HEK293 (cell line): Measurements from ENCODE around the gene C1orf210.

ENCODE experiments used
- CTCF ChIA-PET: fragments of 350-600 bp; formaldehyde crosslinking; extraction: SDS; loops from one replicate; lab custom pipeline; 2021; ENCODE audit warnings: antibody characterized with exemption; lab: Yijun Ruan, JAX
- POLR2A ChIA-PET: fragments of 300-600 bp; formaldehyde crosslinking; extraction: SDS; loops from one replicate; lab custom pipeline; 2020; ENCODE audit warnings: antibody characterized with exemption, inconsistent platforms; lab: Yijun Ruan, JAX
- H3K27ac ChIP-seq: fragments of 200-500 bp; sonication (Bioruptor generic); 2 replicates; pipeline ENCODE4 v1.5.1; 2014; ENCODE audit warnings: low read depth, low read length, control low read depth, inconsistent platforms; ENCODE audit errors: extremely low read depth
- H3K36me3 ChIP-seq, 2 experiments: fragments of 200-500 bp in 1 of 2; sonication (Bioruptor generic) in 1 of 2; 1 replicate in 1 of 2; 2 replicates in 1 of 2; pipeline ENCODE4 v1.5.1; 2014 to 2017; ENCODE audit warnings: inconsistent platforms in 2 of 2, low read length in 2 of 2; ENCODE audit not compliant: control insufficient read depth in 2 of 2, insufficient read depth in 1 of 2
- H3K4me1 ChIP-seq: fragments of 200-500 bp; sonication (Bioruptor generic); 2 replicates; pipeline ENCODE4 v1.5.1; 2014; ENCODE audit warnings: mild to moderate bottlenecking, low read length, inconsistent platforms; ENCODE audit not compliant: control insufficient read depth, insufficient read depth
- H3K4me3 ChIP-seq: 2 replicates; pipeline ENCODE4 v1.5.1; 2011; ENCODE audit warnings: low read depth, mild to moderate bottlenecking, control low read depth, low read length, moderate library complexity
- H3K9me3 ChIP-seq: fragments of 200-500 bp; sonication (Bioruptor generic); 2 replicates; pipeline ENCODE4 v1.5.1; 2014; ENCODE audit warnings: low read depth, low read length, inconsistent platforms; ENCODE audit not compliant: control insufficient read depth, insufficient read depth
- HOXD13 ChIP-seq: sonication (generic); formaldehyde crosslinking; IDR thresholded peaks from 2 replicates; pipeline ENCODE4 v1.8.0; 2022; ENCODE audit warnings: missing genetic modification reagents, borderline replicate concordance
- IKZF3 ChIP-seq: fragments of 450-650 bp; IDR thresholded peaks from 2 replicates; pipeline ENCODE4 v1.5.0; 2018; ENCODE audit warnings: missing biosample characterization, mild to moderate bottlenecking, missing genetic modification characterization, moderate library complexity
- KLF8 ChIP-seq: fragments of 450-650 bp; formaldehyde crosslinking; IDR thresholded peaks from 2 replicates; pipeline ENCODE4 v1.5.1; 2016; ENCODE audit warnings: missing biosample characterization, missing genetic modification characterization
- SCRT1 ChIP-seq: fragments of 450-650 bp; formaldehyde crosslinking; IDR thresholded peaks from 2 replicates; pipeline ENCODE4 v1.5.1; 2016; ENCODE audit warnings: missing biosample characterization, missing genetic modification characterization, borderline replicate concordance
- SETDB1 ChIP-seq: IDR thresholded peaks from one replicate; pipeline ENCODE4 v1.6.1; 2017; ENCODE audit warnings: mild to moderate bottlenecking, low read length, moderate library complexity, mixed read lengths; ENCODE audit not compliant: insufficient read length
- TRIM28 ChIP-seq: IDR thresholded peaks from 2 replicates; pipeline ENCODE4 v1.6.1; 2011; ENCODE audit warnings: low read length, control low read depth, borderline replicate concordance
- ZFP37 ChIP-seq: fragments of 450-650 bp; formaldehyde crosslinking; IDR thresholded peaks from 2 replicates; pipeline ENCODE4 v1.5.1; 2016; ENCODE audit warnings: missing biosample characterization, missing genetic modification characterization
- ZNF2 ChIP-seq: fragments of 450-650 bp; formaldehyde crosslinking; IDR thresholded peaks from 2 replicates; pipeline ENCODE4 v1.5.1; 2016; ENCODE audit warnings: missing biosample characterization, missing genetic modification characterization
- ZNF214 ChIP-seq: fragments of 450-650 bp; formaldehyde crosslinking; IDR thresholded peaks from 2 replicates; pipeline ENCODE4 v1.5.1; 2017; ENCODE audit warnings: missing biosample characterization, mild to moderate bottlenecking, missing genetic modification characterization, borderline replicate concordance
- ZNF311 ChIP-seq: fragments of 450-650 bp; formaldehyde crosslinking; IDR thresholded peaks from 2 replicates; pipeline ENCODE4 v1.5.1; 2017; ENCODE audit warnings: missing biosample characterization, missing genetic modification characterization, borderline replicate concordance
- ZNF354C ChIP-seq: fragments of 450-650 bp; formaldehyde crosslinking; IDR thresholded peaks from 2 replicates; pipeline ENCODE4 v1.5.1; 2016; ENCODE audit warnings: missing biosample characterization, missing genetic modification characterization, low read depth, borderline replicate concordance
- ZNF391 ChIP-seq: fragments of 450-650 bp; formaldehyde crosslinking; IDR thresholded peaks from 2 replicates; pipeline ENCODE4 v1.5.1; 2016; ENCODE audit warnings: low read depth, missing biosample characterization, missing genetic modification characterization, borderline replicate concordance
- ZNF404 ChIP-seq: fragments of 450-650 bp; formaldehyde crosslinking; IDR thresholded peaks from 2 replicates; pipeline ENCODE4 v1.5.1; 2017; ENCODE audit warnings: missing biosample characterization, missing genetic modification characterization
- ZNF521 ChIP-seq: fragments of 450-650 bp; formaldehyde crosslinking; IDR thresholded peaks from 2 replicates; pipeline ENCODE4 v1.5.1; 2017; ENCODE audit warnings: missing biosample characterization, mild to moderate bottlenecking, missing genetic modification characterization
- ZNF843 ChIP-seq: fragments of 450-650 bp; formaldehyde crosslinking; IDR thresholded peaks from 2 replicates; pipeline ENCODE4 v1.5.1; 2016; ENCODE audit warnings: missing biosample characterization, missing genetic modification characterization
- TF ChIP-seq, protein P1 (sequence below): fragments of 450-650 bp; formaldehyde crosslinking; IDR thresholded peaks from 2 replicates; pipeline ENCODE4 v1.5.1; 2016; ENCODE audit warnings: missing biosample characterization, missing genetic modification characterization
- TF ChIP-seq, protein P2 (sequence below): fragments of 450-650 bp; formaldehyde crosslinking; IDR thresholded peaks from 2 replicates; pipeline ENCODE4 v1.5.1; 2016; ENCODE audit warnings: missing biosample characterization, missing genetic modification characterization, borderline replicate concordance
- TF ChIP-seq, protein P3 (sequence below): fragments of 450-650 bp; formaldehyde crosslinking; conservative IDR thresholded peaks from 2 replicates; pipeline ENCODE4 v1.5.1; 2016; ENCODE audit warnings: low read depth, missing biosample characterization, missing genetic modification characterization
- TF ChIP-seq, protein P4 (sequence below): fragments of 450-650 bp; formaldehyde crosslinking; conservative IDR thresholded peaks from 2 replicates; pipeline ENCODE4 v1.5.1; 2016; ENCODE audit warnings: low read depth, missing biosample characterization, missing genetic modification characterization

C1orf210 gene

DNA sequence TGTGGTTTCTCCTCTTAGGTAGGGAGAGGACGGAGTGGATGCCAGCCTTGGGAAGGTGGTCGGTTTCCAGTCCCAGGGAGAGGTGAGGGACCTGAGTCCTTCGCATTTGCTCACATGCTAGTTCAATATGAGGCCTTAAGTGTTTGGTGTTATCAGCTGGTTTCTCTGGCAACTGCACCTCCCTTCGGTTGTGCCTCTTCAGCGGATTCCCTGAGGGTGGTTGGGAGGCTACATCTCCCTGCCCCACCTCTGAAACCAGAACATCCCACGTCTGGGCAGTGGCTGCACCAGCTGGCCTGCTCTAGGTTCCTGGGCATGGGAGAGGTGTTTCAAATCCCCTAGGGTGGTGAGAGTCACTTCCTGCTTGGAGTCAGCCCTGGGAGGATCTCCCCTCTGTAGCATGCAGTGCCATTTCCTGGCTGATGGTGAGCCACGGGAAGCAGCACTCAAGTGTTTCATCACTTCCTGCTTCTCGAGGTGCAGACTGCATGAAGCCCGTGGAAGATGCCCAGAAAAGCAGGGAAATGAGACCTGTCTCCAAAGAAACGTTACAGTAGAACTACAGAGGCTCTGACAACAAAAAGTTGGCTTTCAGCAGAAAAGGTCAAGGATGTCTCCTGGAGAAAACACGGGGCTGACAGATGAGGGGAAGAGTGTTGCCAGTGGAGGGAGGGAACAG lies 11.1 kb downstream of the C1orf210 start (continued):
- TF ChIP-seq, protein P1, sequence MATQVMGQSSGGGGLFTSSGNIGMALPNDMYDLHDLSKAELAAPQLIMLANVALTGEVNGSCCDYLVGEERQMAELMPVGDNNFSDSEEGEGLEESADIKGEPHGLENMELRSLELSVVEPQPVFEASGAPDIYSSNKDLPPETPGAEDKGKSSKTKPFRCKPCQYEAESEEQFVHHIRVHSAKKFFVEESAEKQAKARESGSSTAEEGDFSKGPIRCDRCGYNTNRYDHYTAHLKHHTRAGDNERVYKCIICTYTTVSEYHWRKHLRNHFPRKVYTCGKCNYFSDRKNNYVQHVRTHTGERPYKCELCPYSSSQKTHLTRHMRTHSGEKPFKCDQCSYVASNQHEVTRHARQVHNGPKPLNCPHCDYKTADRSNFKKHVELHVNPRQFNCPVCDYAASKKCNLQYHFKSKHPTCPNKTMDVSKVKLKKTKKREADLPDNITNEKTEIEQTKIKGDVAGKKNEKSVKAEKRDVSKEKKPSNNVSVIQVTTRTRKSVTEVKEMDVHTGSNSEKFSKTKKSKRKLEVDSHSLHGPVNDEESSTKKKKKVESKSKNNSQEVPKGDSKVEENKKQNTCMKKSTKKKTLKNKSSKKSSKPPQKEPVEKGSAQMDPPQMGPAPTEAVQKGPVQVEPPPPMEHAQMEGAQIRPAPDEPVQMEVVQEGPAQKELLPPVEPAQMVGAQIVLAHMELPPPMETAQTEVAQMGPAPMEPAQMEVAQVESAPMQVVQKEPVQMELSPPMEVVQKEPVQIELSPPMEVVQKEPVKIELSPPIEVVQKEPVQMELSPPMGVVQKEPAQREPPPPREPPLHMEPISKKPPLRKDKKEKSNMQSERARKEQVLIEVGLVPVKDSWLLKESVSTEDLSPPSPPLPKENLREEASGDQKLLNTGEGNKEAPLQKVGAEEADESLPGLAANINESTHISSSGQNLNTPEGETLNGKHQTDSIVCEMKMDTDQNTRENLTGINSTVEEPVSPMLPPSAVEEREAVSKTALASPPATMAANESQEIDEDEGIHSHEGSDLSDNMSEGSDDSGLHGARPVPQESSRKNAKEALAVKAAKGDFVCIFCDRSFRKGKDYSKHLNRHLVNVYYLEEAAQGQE (tag by site-specific recombination) = no peak
- no peak for TF ChIP-seq ZFP37 (tag by site-specific recombination)
- no peak for TF ChIP-seq ZNF391 (tag by site-specific recombination)
- no peak for TF ChIP-seq ZNF521 (tag by site-specific recombination)
- TF ChIP-seq, protein P2, sequence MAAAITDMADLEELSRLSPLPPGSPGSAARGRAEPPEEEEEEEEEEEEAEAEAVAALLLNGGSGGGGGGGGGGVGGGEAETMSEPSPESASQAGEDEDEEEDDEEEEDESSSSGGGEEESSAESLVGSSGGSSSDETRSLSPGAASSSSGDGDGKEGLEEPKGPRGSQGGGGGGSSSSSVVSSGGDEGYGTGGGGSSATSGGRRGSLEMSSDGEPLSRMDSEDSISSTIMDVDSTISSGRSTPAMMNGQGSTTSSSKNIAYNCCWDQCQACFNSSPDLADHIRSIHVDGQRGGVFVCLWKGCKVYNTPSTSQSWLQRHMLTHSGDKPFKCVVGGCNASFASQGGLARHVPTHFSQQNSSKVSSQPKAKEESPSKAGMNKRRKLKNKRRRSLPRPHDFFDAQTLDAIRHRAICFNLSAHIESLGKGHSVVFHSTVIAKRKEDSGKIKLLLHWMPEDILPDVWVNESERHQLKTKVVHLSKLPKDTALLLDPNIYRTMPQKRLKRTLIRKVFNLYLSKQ = no peak
- no peak for TF ChIP-seq TRIM28
- TF ChIP-seq KLF8 (tag by site-specific recombination) = no peak
- no peak for TF ChIP-seq SCRT1 (tag by site-specific recombination)
- TF ChIP-seq, protein P3, sequence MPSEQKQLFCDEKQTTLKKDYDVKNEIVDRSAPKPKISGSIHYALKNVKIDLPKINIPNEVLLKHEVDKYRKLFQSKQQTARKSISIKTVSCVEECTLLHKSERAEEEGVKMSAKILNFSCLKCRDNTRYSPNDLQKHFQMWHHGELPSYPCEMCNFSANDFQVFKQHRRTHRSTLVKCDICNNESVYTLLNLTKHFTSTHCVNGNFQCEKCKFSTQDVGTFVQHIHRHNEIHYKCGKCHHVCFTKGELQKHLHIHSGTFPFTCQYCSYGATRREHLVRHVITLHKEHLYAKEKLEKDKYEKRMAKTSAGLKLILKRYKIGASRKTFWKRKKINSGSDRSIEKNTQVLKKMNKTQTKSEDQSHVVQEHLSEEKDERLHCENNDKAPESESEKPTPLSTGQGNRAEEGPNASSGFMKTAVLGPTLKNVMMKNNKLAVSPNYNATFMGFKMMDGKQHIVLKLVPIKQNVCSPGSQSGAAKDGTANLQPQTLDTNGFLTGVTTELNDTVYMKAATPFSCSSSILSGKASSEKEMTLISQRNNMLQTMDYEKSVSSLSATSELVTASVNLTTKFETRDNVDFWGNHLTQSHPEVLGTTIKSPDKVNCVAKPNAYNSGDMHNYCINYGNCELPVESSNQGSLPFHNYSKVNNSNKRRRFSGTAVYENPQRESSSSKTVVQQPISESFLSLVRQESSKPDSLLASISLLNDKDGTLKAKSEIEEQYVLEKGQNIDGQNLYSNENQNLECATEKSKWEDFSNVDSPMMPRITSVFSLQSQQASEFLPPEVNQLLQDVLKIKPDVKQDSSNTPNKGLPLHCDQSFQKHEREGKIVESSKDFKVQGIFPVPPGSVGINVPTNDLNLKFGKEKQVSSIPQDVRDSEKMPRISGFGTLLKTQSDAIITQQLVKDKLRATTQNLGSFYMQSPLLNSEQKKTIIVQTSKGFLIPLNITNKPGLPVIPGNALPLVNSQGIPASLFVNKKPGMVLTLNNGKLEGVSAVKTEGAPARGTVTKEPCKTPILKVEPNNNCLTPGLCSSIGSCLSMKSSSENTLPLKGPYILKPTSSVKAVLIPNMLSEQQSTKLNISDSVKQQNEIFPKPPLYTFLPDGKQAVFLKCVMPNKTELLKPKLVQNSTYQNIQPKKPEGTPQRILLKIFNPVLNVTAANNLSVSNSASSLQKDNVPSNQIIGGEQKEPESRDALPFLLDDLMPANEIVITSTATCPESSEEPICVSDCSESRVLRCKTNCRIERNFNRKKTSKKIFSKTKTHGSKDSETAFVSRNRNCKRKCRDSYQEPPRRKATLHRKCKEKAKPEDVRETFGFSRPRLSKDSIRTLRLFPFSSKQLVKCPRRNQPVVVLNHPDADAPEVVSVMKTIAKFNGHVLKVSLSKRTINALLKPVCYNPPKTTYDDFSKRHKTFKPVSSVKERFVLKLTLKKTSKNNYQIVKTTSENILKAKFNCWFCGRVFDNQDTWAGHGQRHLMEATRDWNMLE = peak; percentile 59
- TF ChIP-seq ZNF2 (tag by site-specific recombination) = no peak
- no peak for TF ChIP-seq ZNF354C (tag by site-specific recombination)

DNA sequence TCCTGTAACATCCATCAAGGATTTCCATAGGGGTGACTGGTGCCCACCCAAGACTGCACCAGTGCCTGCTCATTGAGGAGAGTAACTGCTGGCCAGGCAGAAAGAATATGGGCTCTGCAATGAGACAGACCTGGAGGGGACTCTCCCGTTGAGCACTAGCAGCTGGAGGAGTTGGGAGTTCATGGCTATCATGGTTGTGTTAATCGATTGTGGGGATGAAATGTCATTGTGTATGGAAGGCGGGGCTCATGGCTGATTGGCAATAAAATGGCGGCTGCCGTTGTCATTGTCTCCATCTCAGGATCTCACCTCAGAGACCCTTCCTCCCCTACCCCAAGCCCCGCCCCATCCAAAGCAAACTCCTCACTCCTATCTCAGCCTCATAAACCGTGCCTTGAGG lies 11.7 kb downstream of the C1orf210 start:
- Histone ChIP-seq H3K36me3 (no peaks in the 10 kb centered on the region), H3K4me1 (no peaks in the 10 kb centered on the region), H3K27ac (no peak overlapping the region), H3K4me3 (no peak overlapping the region), H3K9me3 (no peaks in the 10 kb centered on the region)
- ChIA-PET POLR2A (no interaction called here), CTCF (no interaction called here)
- TF ChIP-seq ZNF843 (tag by site-specific recombination) (no peak), IKZF3 (tag by site-specific recombination) (no peak), ZNF214 (tag by site-specific recombination) (no peak), ZNF311 (tag by site-specific recombination) (no peak), HOXD13 (CRISPR knock-in tag) (no peak), SCRT1 (tag by site-specific recombination) (no peak), ZNF404 (tag by site-specific recombination) (no peak), SETDB1 (no peak)
- TF ChIP-seq, protein P4, sequence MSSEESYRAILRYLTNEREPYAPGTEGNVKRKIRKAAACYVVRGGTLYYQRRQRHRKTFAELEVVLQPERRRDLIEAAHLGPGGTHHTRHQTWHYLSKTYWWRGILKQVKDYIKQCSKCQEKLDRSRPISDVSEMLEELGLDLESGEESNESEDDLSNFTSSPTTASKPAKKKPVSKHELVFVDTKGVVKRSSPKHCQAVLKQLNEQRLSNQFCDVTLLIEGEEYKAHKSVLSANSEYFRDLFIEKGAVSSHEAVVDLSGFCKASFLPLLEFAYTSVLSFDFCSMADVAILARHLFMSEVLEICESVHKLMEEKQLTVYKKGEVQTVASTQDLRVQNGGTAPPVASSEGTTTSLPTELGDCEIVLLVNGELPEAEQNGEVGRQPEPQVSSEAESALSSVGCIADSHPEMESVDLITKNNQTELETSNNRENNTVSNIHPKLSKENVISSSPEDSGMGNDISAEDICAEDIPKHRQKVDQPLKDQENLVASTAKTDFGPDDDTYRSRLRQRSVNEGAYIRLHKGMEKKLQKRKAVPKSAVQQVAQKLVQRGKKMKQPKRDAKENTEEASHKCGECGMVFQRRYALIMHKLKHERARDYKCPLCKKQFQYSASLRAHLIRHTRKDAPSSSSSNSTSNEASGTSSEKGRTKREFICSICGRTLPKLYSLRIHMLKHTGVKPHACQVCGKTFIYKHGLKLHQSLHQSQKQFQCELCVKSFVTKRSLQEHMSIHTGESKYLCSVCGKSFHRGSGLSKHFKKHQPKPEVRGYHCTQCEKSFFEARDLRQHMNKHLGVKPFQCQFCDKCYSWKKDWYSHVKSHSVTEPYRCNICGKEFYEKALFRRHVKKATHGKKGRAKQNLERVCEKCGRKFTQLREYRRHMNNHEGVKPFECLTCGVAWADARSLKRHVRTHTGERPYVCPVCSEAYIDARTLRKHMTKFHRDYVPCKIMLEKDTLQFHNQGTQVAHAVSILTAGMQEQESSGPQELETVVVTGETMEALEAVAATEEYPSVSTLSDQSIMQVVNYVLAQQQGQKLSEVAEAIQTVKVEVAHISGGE (tag by site-specific recombination) = no peak
